Pancreas (tissue), 10 donors: Measurements from ENCODE around the gene LRRC63. TPM values are rescaled to one million over a fixed set of nuclear protein-coding genes. Genes with fewer than 3 reads are reported as not detected.

Experiments
- ATAC-seq, 4 donors: fragments of 200-7000 bp; cut with Tn5 transposase; one replicate each; pipeline versions ENCODE4 v1.8.0 to v1.9.1; 2020; ENCODE audit warnings: mild to moderate bottlenecking in 4 of 4, moderate library complexity in 4 of 4
- DNase-seq, 6 donors: peaks; one replicate each; pipeline ENCODE4 v3.0.0-alpha.2; 2020
- FAIRE-seq: peaks from 2 replicates; lab custom pipeline; 2012; peaks lifted over from hg19 to GRCh38; lab: Jason Lieb, UNC
- H3K27ac ChIP-seq, 4 donors: fragments of 200-600 bp; sonication (generic); 1 replicate in 3 of 4; 2 replicates in 1 of 4; pipeline versions ENCODE4 v1.5.0 to v1.8.0; 2020
- H3K27me3 ChIP-seq, 4 donors: fragments of 200-600 bp; one replicate each; pipeline ENCODE4 v1.8.0; 2021
- H3K36me3 ChIP-seq, 3 donors: fragments of 200-600 bp; sonication (generic) in 1 of 3; one replicate each; pipeline versions ENCODE4 v1.5.0 to v1.8.0; 2020 to 2021
- H3K4me1 ChIP-seq, 3 donors: fragments of 200-600 bp; one replicate each; pipeline ENCODE4 v1.8.0; 2021
- H3K4me3 ChIP-seq, 4 donors: fragments of 200-600 bp; sonication (generic) in 2 of 4; one replicate each; pipeline versions ENCODE4 v1.5.0 to v1.8.0; 2020 to 2021
- H3K9me3 ChIP-seq, 4 donors: fragments of 200-600 bp; one replicate each; pipeline ENCODE4 v1.8.0; 2021
- CTCF ChIP-seq, 4 donors: fragments of 200-600 bp; sonication (generic) in 3 of 4; IDR thresholded peaks; one replicate each; pipeline versions ENCODE4 v1.5.0 to v1.8.0; 2021; ENCODE audit warnings: antibody characterized with exemption in 4 of 4
- WGBS, 2 donors: extraction: QIAGEN DNeasy Blood & Tissue Kit; methylation state at CpG; one replicate each; pipeline ENCODE4 v1.1.7; 2013; 5-methylcytosine and 5-hydroxymethylcytosine counted together
- intact Hi-C, 3 donors: fragments of 100-400 bp; cut with DNase I; formaldehyde crosslinking; loops; one replicate each; pipeline versions ENCODE4 v1.11.1 to v1.14.2; 2022
- polyA plus RNA-seq, 2 donors: library from polyadenylated mRNA; stranded (reverse); fragments of 200-250 nt; gene quantifications; one replicate each; pipeline ENCODE4 v1.2.3, GENCODE V29; 2013
- total RNA-seq, 6 donors: library from RNA; stranded (reverse); fragmentation: NEBNext Ultra II Directional in 4 of 6; extraction: Animal tissue kit (Norgen Biotek cat#: 25700) in 4 of 6; gene quantifications; one replicate each; pipeline versions ENCODE4 v1.2.1 to v1.2.4, GENCODE V29; 2021 to 2023
- donor health status: healthy with polysubstance abuse.
- donor health status: DM: no; HTN: no; CAD: no; lungs with moderate emphysema.
- donor health status: DM: no; HTN: no; CAD: no.
- donor health status: control.
- donor health status: control.
- donor health status: Bipolar disorder and iron deficiency.
- donor health status: DM: yes; HTN: yes; CAD: no.
- donor health status: DM: no; HTN: no; CAD: no.
- donor health status: DM: no; HTN: no; CAD: no.
- donor health status: DM: yes; HTN: yes; CAD: no.

The LRRC63 gene
- total and polyA plus RNA-seq, 8 donors: 0.14 to 0.19 TPM; not detected in 6

DNA sequence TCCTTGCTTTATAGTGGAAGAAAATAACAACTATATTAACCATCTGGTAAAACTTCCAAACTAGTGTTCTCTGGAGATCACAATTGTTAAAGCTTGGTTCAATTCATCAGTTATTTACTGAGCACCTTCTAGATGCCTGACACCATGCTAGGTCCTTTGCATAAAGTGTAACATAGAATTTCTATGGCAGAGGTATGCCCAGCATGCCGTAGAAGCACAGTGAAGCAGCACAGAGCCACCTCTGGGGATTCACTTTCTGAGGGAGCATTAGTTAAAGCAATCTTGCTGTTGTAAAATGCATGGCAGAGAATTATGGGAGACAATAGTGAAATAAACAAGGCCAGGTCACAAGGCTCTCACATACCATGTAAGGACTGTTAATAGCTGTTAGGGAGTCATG, 75.2 kb downstream of the LRRC63 start:
- no peaks in the 10 kb centered on the region for H3K4me1 ChIP-seq
- H3K27me3 ChIP-seq: no peaks in the 10 kb centered on the region
- H3K4me3 ChIP-seq: no peak overlapping the region
- intact Hi-C loops: no loop called here
- TF ChIP-seq CTCF (IDR thresholded peaks at IDR 0.05): no peak
- FAIRE-seq (no peak), ATAC-seq (no peak), DNase-seq (no peak)
- WGBS, 2 donors: 83 to 89% methylated on average over 1 of the region's 1 CpG
- H3K36me3 ChIP-seq: no peaks in the 10 kb centered on the region
- no peak overlapping the region for H3K27ac ChIP-seq
- no peaks in the 10 kb centered on the region for H3K9me3 ChIP-seq

- H3K4me1 ChIP-seq: no peaks in the 10 kb centered on the region
- intact Hi-C loops: no loop called here
- no peaks in the 10 kb centered on the region for H3K27me3 ChIP-seq
- peak in 3 of 4 donors; percentile 36 to 43 (median 40) for TF ChIP-seq CTCF (IDR thresholded peaks at IDR 0.05)
- no peak for FAIRE-seq
- no peaks in the 10 kb centered on the region for H3K36me3 ChIP-seq
- no peaks in the 10 kb centered on the region for H3K9me3 ChIP-seq
- no peak for DNase-seq
- 70% methylated on average over 5 of the region's 5 CpGs for WGBS, 2 donors
- H3K27ac ChIP-seq: no peak overlapping the region
- no peak overlapping the region for H3K4me3 ChIP-seq
- ATAC-seq: peak in 3 of 4 donors; percentile 60 to 68 (median 63)
Observed at GRCh38 chr13:46288570-46289259, 77.0 kb downstream of the LRRC63 start.

- intact Hi-C loops: no loop called here
- no peaks in the 10 kb centered on the region for H3K4me1 ChIP-seq
- no peak for ATAC-seq
- H3K27me3 ChIP-seq: no peaks in the 10 kb centered on the region
- no peaks in the 10 kb centered on the region for H3K9me3 ChIP-seq
- no peak overlapping the region for H3K4me3 ChIP-seq
- TF ChIP-seq CTCF (IDR thresholded peaks at IDR 0.05): no peak
- H3K27ac ChIP-seq: no peak overlapping the region
- 55 to 61% methylated on average over 4 of the region's 4 CpGs for WGBS, 2 donors
- no peak for DNase-seq
- no peaks in the 10 kb centered on the region for H3K36me3 ChIP-seq
- no peak for FAIRE-seq
Observed at GRCh38 chr13:46289260-46289955, 77.7 kb downstream of the LRRC63 start.

DNA sequence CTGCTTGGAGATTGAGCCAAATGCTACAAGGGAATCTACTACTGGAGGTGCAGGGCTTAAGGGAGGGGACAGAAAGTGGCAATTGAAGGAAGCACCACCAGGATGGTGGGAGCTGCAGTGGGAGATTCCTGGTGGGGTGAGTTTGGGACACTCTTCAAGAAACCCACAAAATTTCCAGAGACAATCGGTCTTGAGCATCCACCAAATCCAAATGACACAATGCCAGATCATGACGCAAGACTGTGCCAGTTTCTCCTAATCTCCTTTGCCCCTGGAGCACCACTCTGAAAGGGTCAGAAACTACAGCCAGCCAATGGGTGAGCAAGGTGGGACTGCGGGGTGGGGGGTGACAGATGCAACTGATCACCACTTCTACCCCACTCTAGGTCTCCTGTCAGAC, 78.7 kb downstream of the LRRC63 start:
- H3K4me3 ChIP-seq: no peak overlapping the region
- H3K27ac ChIP-seq: no peak overlapping the region
- no peak for TF ChIP-seq CTCF (IDR thresholded peaks at IDR 0.05)
- FAIRE-seq (no peak), DNase-seq (no peak), ATAC-seq (no peak)
- intact Hi-C loops: no loop called here
- WGBS, 2 donors: 73 to 85% methylated on average over 3 of the region's 3 CpGs
- H3K4me1 ChIP-seq: peaks cover 0 to 5% (median 0%) of the 10 kb centered on the region in 3 donors
- H3K27me3 ChIP-seq: no peaks in the 10 kb centered on the region
- no peaks in the 10 kb centered on the region for H3K36me3 ChIP-seq
- H3K9me3 ChIP-seq: no peaks in the 10 kb centered on the region

DNA sequence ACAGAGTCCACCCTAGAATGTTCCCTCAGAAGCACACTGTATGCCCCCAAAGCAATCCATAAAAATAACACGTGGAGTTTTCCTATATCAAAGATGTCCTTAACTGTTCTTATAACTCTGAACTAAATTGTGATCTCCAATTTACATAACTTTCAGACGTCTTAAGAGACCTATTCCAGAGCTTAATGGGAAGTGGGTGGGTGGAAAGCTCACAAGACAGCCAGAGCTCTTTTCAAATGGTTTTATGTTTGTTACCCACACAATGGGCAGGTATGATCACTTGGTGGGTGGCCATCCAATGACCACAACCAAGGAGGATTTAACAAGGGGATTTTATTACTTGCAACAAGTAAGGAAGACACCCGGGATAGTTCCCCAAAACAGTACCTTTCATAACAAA, 81.7 kb downstream of the LRRC63 start:
- Histone ChIP-seq H3K36me3 (no peaks in the 10 kb centered on the region), H3K4me1 (peaks cover 0 to 5% (median 0%) of the 10 kb centered on the region in 3 donors), H3K27me3 (no peaks in the 10 kb centered on the region), H3K4me3 (no peak overlapping the region), H3K27ac (no peak overlapping the region), H3K9me3 (no peaks in the 10 kb centered on the region)
- DNase-seq: no peak
- ATAC-seq: no peak
- 53 to 78% methylated on average over 3 of the region's 3 CpGs for WGBS, 2 donors
- intact Hi-C loops: no loop called here
- no peak for TF ChIP-seq CTCF (IDR thresholded peaks at IDR 0.05)
- FAIRE-seq: no peak
